ENCODE results near the gene TUSC2. TPM values are rescaled to one million over a fixed set of nuclear protein-coding genes. Genes with fewer than 3 reads are reported as not detected.

The TUSC2 gene
- total and polyA plus RNA-seq, 2 of the 13 experiments (the other 11 are each of a cell fraction or from before 2014, with no cell fraction given): 36.7 to 39.1 TPM

- TF ChIP-seq ARID5B (CRISPR knock-in tag; IDR thresholded peaks at IDR 0.05): no peak
- peak; percentile 33 for TF ChIP-seq ZXDC (CRISPR knock-in tag; IDR thresholded peaks at IDR 0.05)
- no peak for TF ChIP-seq ATF7 (IDR thresholded peaks at IDR 0.05)
- no peak for TF ChIP-seq ATF7 (CRISPR knock-in tag; IDR thresholded peaks at IDR 0.05)
- no peak for TF ChIP-seq SNAI1 (CRISPR knock-in tag; IDR thresholded peaks at IDR 0.05; ENCODE audit: borderline replicate concordance)
- no peak for TF ChIP-seq REPIN1 (CRISPR knock-in tag; IDR thresholded peaks at IDR 0.05; ENCODE audit: borderline replicate concordance, low read depth)
- no peak for TF ChIP-seq PAF1 (CRISPR knock-in tag; IDR thresholded peaks at IDR 0.05)
- TF ChIP-seq ZNF281 (CRISPR knock-in tag; IDR thresholded peaks at IDR 0.05; ENCODE audit: borderline replicate concordance): no peak
- no peak for TF ChIP-seq HHEX (CRISPR knock-in tag; IDR thresholded peaks at IDR 0.05)
- no peak for TF ChIP-seq ZGPAT (CRISPR knock-in tag; IDR thresholded peaks at IDR 0.05)
- TF ChIP-seq GPN1 (CRISPR knock-in tag; IDR thresholded peaks at IDR 0.05; ENCODE audit: borderline replicate concordance): no peak
- TF ChIP-seq HOXA5 (CRISPR knock-in tag; IDR thresholded peaks at IDR 0.05): no peak
- TF ChIP-seq TP53 (CRISPR knock-in tag; conservative IDR thresholded peaks at IDR 0.05): no peak
- TF ChIP-seq ZNF777 (CRISPR knock-in tag; IDR thresholded peaks at IDR 0.05): no peak
- TF ChIP-seq PATZ1 (CRISPR knock-in tag; IDR thresholded peaks at IDR 0.05): no peak
- TF ChIP-seq ZNF10 (CRISPR knock-in tag; IDR thresholded peaks at IDR 0.05; ENCODE audit: borderline replicate concordance, low read depth): no peak
Measured at GRCh38 chr3:50302095-50303012, 25.7 kb downstream of the TUSC2 start (continued).

Measured in HepG2 (cell line).